ENCODE results near the gene ZFYVE26.

Gene ZFYVE26

GRCh38 chr14:67815573-67816225, 691 bp downstream of the ZFYVE26 start:
- DNase-seq (ENCODE audit: low read depth) = no peak

GRCh38 chr14:67814821-67815220, 1.6 kb downstream of the ZFYVE26 start:
- no peak for DNase-seq (ENCODE audit: low read depth)

GRCh38 chr14:67806246-67806645, 10.1 kb downstream of the ZFYVE26 start:
- DNase-seq (ENCODE audit: low read depth) = no peak

GRCh38 chr14:67800743-67801142, 15.6 kb downstream of the ZFYVE26 start:
- no peak for DNase-seq (ENCODE audit: low read depth)

GRCh38 chr14:67798731-67799130, 17.7 kb downstream of the ZFYVE26 start:
- DNase-seq (ENCODE audit: low read depth) = no peak

GRCh38 chr14:67787673-67788072, 28.7 kb downstream of the ZFYVE26 start:
- DNase-seq (ENCODE audit: low read depth) = no peak

- DNase-seq (ENCODE audit: low read depth) = no peak
Observed at GRCh38 chr14:67785270-67786109, 30.9 kb downstream of the ZFYVE26 start.

- DNase-seq (ENCODE audit: low read depth) = no peak
Observed at GRCh38 chr14:67784244-67784823, 32.1 kb downstream of the ZFYVE26 start.

GRCh38 chr14:67782090-67782489, 34.3 kb downstream of the ZFYVE26 start:
- no peak for DNase-seq (ENCODE audit: low read depth)

GRCh38 chr14:67778792-67779191, 37.6 kb downstream of the ZFYVE26 start:
- DNase-seq (ENCODE audit: low read depth) = no peak

- no peak for DNase-seq (ENCODE audit: low read depth)
Observed at GRCh38 chr14:67776653-67777322, 39.6 kb downstream of the ZFYVE26 start.

GRCh38 chr14:67773844-67774377, 42.5 kb downstream of the ZFYVE26 start:
- DNase-seq (ENCODE audit: low read depth) = no peak

- DNase-seq (ENCODE audit: low read depth) = no peak
Observed at GRCh38 chr14:67768219-67768618, 48.2 kb downstream of the ZFYVE26 start.

- no peak for DNase-seq (ENCODE audit: low read depth)
Observed at GRCh38 chr14:67766035-67766680, 50.2 kb downstream of the ZFYVE26 start.

- DNase-seq (ENCODE audit: low read depth) = no peak
Observed at GRCh38 chr14:67765192-67765834, 51.1 kb downstream of the ZFYVE26 start.

GRCh38 chr14:67764496-67764895, 51.9 kb downstream of the ZFYVE26 start:
- DNase-seq (ENCODE audit: low read depth) = no peak

- DNase-seq (ENCODE audit: low read depth) = no peak
Observed at GRCh38 chr14:67763158-67763822, 53.1 kb downstream of the ZFYVE26 start.

- DNase-seq (ENCODE audit: low read depth) = no peak
Observed at GRCh38 chr14:67762051-67762450, 54.3 kb downstream of the ZFYVE26 start.

GRCh38 chr14:67759916-67760315, 56.5 kb downstream of the ZFYVE26 start:
- no peak for DNase-seq (ENCODE audit: low read depth)

- no peak for DNase-seq (ENCODE audit: low read depth)
Observed at GRCh38 chr14:67757175-67757574, 59.2 kb downstream of the ZFYVE26 start.

- no peak for DNase-seq (ENCODE audit: low read depth)
Observed at GRCh38 chr14:67756496-67756895, 59.9 kb downstream of the ZFYVE26 start.
